CD14-positive monocyte (primary cell): Measurements from ENCODE around the gene RNF213. TPM values are rescaled to one million over a fixed set of nuclear protein-coding genes. Genes with fewer than 3 reads are reported as not detected.

ENCODE experiments used
- DNase-seq, 3 donors: peaks; one replicate each; pipeline ENCODE4 v3.0.0-alpha.2; 2011 to 2022
- H2AFZ ChIP-seq: 2 replicates; pipeline ENCODE4 v1.6.0; 2012; ENCODE audit warnings: mild to moderate bottlenecking, low read depth, low read length, inconsistent platforms; ENCODE audit not compliant: insufficient read depth, poor library complexity, severe bottlenecking
- H3K27ac ChIP-seq, 2 donors: 1 replicate in 1 of 2; 2 replicates in 1 of 2; pipeline ENCODE4 v1.5.1; 2012 to 2013; ENCODE audit warnings: low read length in 2 of 2, control low read depth in 1 of 2, inconsistent platforms in 1 of 2, low read depth in 1 of 2, mild to moderate bottlenecking in 1 of 2
- H3K27me3 ChIP-seq, 2 donors: one replicate each; pipeline versions ENCODE4 v1.6.0 to v1.6.1; 2011 to 2013; ENCODE audit warnings: low read length in 2 of 2; ENCODE audit not compliant: control insufficient read depth in 2 of 2, insufficient read depth in 2 of 2
- H3K36me3 ChIP-seq, 2 donors: replicated peaks in 1 of 2; 1 replicate in 1 of 2; 2 replicates in 1 of 2; pipeline versions ENCODE4 v1.5.1 to v1.6.1; 2012 to 2013; ENCODE audit warnings: low read length in 2 of 2, control low read depth in 1 of 2, inconsistent platforms in 1 of 2, mild to moderate bottlenecking in 1 of 2; ENCODE audit not compliant: insufficient read depth in 2 of 2, control insufficient read depth in 1 of 2
- H3K4me1 ChIP-seq, 2 donors: 1 replicate in 1 of 2; 2 replicates in 1 of 2; pipeline versions ENCODE4 v1.5.1 to v1.6.1; 2012 to 2013; ENCODE audit warnings: low read length in 2 of 2, control low read depth in 1 of 2, inconsistent platforms in 1 of 2, mild to moderate bottlenecking in 1 of 2, moderate library complexity in 1 of 2; ENCODE audit not compliant: insufficient read depth in 2 of 2, control insufficient read depth in 1 of 2
- H3K4me2 ChIP-seq: replicated peaks from 2 replicates; pipeline ENCODE3; 2012; ENCODE audit warnings: low read length, moderate library complexity, mild to moderate bottlenecking; ENCODE audit not compliant: poor library complexity, severe bottlenecking; ENCODE audit errors: extremely low read depth
- H3K4me3 ChIP-seq, 3 experiments: fragments of 200-600 bp in 1 of 3; sonication (generic) in 1 of 3; replicated peaks in 1 of 3; 1 replicate in 2 of 3; 2 replicates in 1 of 3; pipeline ENCODE4 v1.5.1; 2011 to 2013; ENCODE audit warnings: low read length in 3 of 3, mild to moderate bottlenecking in 3 of 3, control low read depth in 2 of 3, low read depth in 2 of 3, inconsistent platforms in 1 of 3, moderate library complexity in 1 of 3
- H3K79me2 ChIP-seq: 2 replicates; pipeline ENCODE4 v1.6.0; 2012; ENCODE audit warnings: mild to moderate bottlenecking, control low read depth, inconsistent platforms, low read length, moderate library complexity; ENCODE audit not compliant: insufficient read depth
- H3K9ac ChIP-seq: 2 replicates; pipeline ENCODE4 v1.6.0; 2017; ENCODE audit warnings: low read length, mild to moderate bottlenecking; ENCODE audit not compliant: insufficient read depth, poor library complexity, severe bottlenecking
- H3K9me3 ChIP-seq, 2 donors: replicated peaks in 1 of 2; 1 replicate in 1 of 2; 2 replicates in 1 of 2; pipeline versions ENCODE4 v1.5.1 to v1.6.1; 2012 to 2013; ENCODE audit warnings: low read length in 2 of 2, control low read depth in 1 of 2; ENCODE audit not compliant: control insufficient read depth in 1 of 2, insufficient read depth in 1 of 2
- H4K20me1 ChIP-seq: 2 replicates; pipeline ENCODE4 v1.6.0; 2012; ENCODE audit warnings: mild to moderate bottlenecking, low read length, control low read depth, moderate library complexity; ENCODE audit not compliant: insufficient read depth
- H3K27ac Mint-ChIP-seq, 7 donors: one replicate each; pipeline ENCODE4 v1.8.0; 2020; ENCODE audit warnings: mild to moderate bottlenecking in 7 of 7, mixed read lengths in 7 of 7, moderate library complexity in 6 of 7, inconsistent platforms in 2 of 7
- H3K27me3 Mint-ChIP-seq, 3 donors: one replicate each; pipeline ENCODE4 v1.8.0; 2021 to 2022; ENCODE audit warnings: low read depth in 3 of 3, mild to moderate bottlenecking in 3 of 3, mixed read lengths in 3 of 3, moderate library complexity in 3 of 3, inconsistent platforms in 1 of 3
- H3K36me3 Mint-ChIP-seq, 2 donors: one replicate each; pipeline ENCODE4 v1.8.0; 2020; ENCODE audit warnings: mixed read lengths in 2 of 2, inconsistent platforms in 1 of 2, mild to moderate bottlenecking in 1 of 2
- H3K4me1 Mint-ChIP-seq: one replicate; pipeline ENCODE4 v1.8.0; 2020; ENCODE audit warnings: mild to moderate bottlenecking, mixed read lengths
- H3K4me3 Mint-ChIP-seq, 2 donors: one replicate each; pipeline ENCODE4 v1.8.0; 2020; ENCODE audit warnings: mild to moderate bottlenecking in 2 of 2, mixed read lengths in 2 of 2, moderate library complexity in 1 of 2
- H3K9me3 Mint-ChIP-seq, 7 donors: one replicate each; pipeline ENCODE4 v1.8.0; 2020 to 2022; ENCODE audit warnings: mixed read lengths in 7 of 7, mild to moderate bottlenecking in 6 of 7, moderate library complexity in 6 of 7, inconsistent platforms in 2 of 7
- WGBS: methylation state at CpG from one replicate; pipeline ENCODE4 v1.1.5; 2013; ENCODE audit warnings: missing lambda C conversion rate; ENCODE audit not compliant: insufficient coverage; 5-methylcytosine and 5-hydroxymethylcytosine counted together
- intact Hi-C, 2 donors: fragments of 100-400 bp; cut with micrococcal nuclease; formaldehyde crosslinking; loops; one replicate each; pipeline versions ENCODE4 v1.15.0 to v1.15.1; 2023
- polyA plus RNA-seq, 3 donors: library from polyadenylated mRNA; depleted of rRNA in 1 of 3; unstranded in 2 of 3; stranded (reverse) in 1 of 3; fragments of 300-500 nt in 2 of 3; fragments of >200 nt in 1 of 3; fragmentation: Illumina TruSeq in 2 of 3; gene quantifications; 1 replicate in 2 of 3; 2 replicates in 1 of 3; pipeline ENCODE4 v1.2.3, GENCODE V29; 2012 to 2021
- TF ChIP-seq, protein P1 (sequence below): fragments of 200-600 bp; IDR thresholded peaks from one replicate; pipeline ENCODE4 v1.8.0; 2022; ENCODE audit warnings: antibody characterized with exemption, mild to moderate bottlenecking

RNF213 gene
- polyA plus RNA-seq, 3 donors = 10.3 to 196 (median 18.1) TPM

DNA sequence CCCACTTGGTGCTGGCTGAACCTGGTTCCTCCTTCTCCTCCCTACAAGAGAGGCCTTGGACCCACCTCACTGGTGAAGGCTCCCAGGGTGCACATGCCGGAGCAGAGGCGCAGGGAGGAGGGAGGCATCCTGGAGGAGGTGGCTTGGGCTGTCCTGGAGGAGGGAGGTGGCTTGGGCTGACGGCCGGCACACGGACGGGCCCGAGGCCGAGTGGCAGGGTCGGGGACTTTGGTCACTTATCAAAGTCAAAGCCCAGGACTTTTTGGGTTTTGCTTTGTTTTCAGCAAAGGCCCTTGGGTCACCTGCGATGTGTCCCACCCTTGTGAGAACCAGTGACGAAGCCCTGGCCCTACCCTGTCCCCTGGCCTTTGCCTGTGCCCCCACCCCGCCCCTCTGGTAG is 182.8 kb downstream of the RNF213 start:
- no peak overlapping the region for H3K4me2 ChIP-seq
- no peaks in the 10 kb centered on the region for H3K9me3 ChIP-seq
- DNase-seq = no peak
- H3K27ac ChIP-seq = no peak overlapping the region
- no peak overlapping the region for H3K9ac ChIP-seq
- Mint-ChIP-seq H3K9me3 (no peaks in the 10 kb centered on the region), H3K36me3 (no peaks in the 10 kb centered on the region), H3K4me1 (no peaks in the 10 kb centered on the region), H3K27me3 (peaks cover 1 to 2% (median 2%) of the 10 kb centered on the region in 3 donors), H3K4me3 (no peak overlapping the region), H3K27ac (no peak overlapping the region)
- no peaks in the 10 kb centered on the region for H3K4me1 ChIP-seq
- no peak overlapping the region for H2AFZ ChIP-seq
- no peaks in the 10 kb centered on the region for H3K36me3 ChIP-seq
- no peak overlapping the region for H3K4me3 ChIP-seq
- no peaks in the 10 kb centered on the region for H4K20me1 ChIP-seq
- H3K79me2 ChIP-seq = no peaks in the 10 kb centered on the region
- H3K27me3 ChIP-seq = no peaks in the 10 kb centered on the region
- TF ChIP-seq, protein P1, sequence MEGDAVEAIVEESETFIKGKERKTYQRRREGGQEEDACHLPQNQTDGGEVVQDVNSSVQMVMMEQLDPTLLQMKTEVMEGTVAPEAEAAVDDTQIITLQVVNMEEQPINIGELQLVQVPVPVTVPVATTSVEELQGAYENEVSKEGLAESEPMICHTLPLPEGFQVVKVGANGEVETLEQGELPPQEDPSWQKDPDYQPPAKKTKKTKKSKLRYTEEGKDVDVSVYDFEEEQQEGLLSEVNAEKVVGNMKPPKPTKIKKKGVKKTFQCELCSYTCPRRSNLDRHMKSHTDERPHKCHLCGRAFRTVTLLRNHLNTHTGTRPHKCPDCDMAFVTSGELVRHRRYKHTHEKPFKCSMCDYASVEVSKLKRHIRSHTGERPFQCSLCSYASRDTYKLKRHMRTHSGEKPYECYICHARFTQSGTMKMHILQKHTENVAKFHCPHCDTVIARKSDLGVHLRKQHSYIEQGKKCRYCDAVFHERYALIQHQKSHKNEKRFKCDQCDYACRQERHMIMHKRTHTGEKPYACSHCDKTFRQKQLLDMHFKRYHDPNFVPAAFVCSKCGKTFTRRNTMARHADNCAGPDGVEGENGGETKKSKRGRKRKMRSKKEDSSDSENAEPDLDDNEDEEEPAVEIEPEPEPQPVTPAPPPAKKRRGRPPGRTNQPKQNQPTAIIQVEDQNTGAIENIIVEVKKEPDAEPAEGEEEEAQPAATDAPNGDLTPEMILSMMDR = no peak
- WGBS = 58% methylated on average over 9 of the region's 12 CpGs
- intact Hi-C loops = no loop called here

DNA sequence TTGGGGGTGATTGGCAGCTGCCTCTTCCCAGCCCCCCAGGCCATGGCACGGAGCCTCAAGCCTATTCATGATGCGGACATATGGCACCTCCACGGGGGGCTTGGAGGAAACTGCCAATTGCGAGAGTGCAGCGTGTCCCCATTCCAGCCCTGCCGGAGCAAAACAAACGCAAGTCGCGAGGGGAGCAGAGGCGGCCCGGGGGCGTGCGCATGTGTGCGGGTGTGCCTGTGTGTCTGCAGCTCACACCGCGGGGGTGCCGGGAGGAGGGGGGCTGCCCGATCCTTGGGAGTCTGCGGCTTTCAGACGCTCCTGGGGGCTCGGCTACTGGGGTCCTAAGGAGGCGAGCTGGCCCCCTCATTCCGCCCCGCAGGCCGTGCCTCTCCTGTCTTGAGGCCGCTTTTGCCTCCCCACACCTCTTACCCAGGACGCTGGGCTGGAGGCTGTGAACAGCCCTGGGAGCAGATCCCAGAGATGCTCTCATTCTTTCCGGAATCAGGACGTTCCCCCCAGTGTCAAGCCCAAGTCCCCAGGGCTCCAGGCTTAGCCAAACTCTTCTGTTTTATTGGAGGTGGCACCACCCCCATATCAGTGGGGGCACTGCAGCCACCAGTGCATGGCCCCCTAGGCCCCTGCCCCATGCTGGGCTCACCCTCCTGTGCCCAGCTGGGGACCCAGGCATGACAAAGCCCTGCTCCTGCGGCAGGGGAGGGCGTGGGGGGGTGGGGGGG is 183.4 kb downstream of the RNF213 start:
- Histone ChIP-seq H3K9ac (no peak overlapping the region), H3K36me3 (no peaks in the 10 kb centered on the region), H3K4me2 (no peak overlapping the region), H3K27me3 (no peaks in the 10 kb centered on the region), H2AFZ (no peak overlapping the region), H3K27ac (no peak overlapping the region), H3K4me1 (no peaks in the 10 kb centered on the region), H3K79me2 (no peaks in the 10 kb centered on the region), H3K4me3 (no peak overlapping the region), H3K9me3 (no peaks in the 10 kb centered on the region), H4K20me1 (no peaks in the 10 kb centered on the region)
- DNase-seq = no peak
- Mint-ChIP-seq H3K9me3 (no peaks in the 10 kb centered on the region), H3K27me3 (peaks cover 1 to 2% (median 2%) of the 10 kb centered on the region in 3 donors), H3K27ac (no peak overlapping the region), H3K36me3 (no peaks in the 10 kb centered on the region), H3K4me3 (no peak overlapping the region), H3K4me1 (no peaks in the 10 kb centered on the region)
- 61% methylated on average over 29 of the region's 31 CpGs for WGBS
- intact Hi-C loops = no loop called here
- TF ChIP-seq, protein P1 = no peak
